GM12878 (cell line): ENCODE measurements around the gene RPL31. TPM values are rescaled to one million over a fixed set of nuclear protein-coding genes. Genes with fewer than 3 reads are reported as not detected.

Experiments used
- ATAC-seq: fragments of 200-7000 bp; cut with Tn5 transposase; 3 replicates; pipeline ENCODE4 v1.9.1; 2020; ENCODE audit warnings: mild to moderate bottlenecking, moderate library complexity
- BruUV-seq: library from RNA; stranded (reverse); fragments of 400-500 nt; replicated peaks from 2 replicates; lab custom pipeline; 2021; lab: Mats Ljungman, UMichigan
- CTCF ChIA-PET: fragments of 300-600 bp; sonication (Branson Sonifier 250); formaldehyde crosslinking; extraction: SDS; loops from one replicate; lab custom pipeline; 2021; ENCODE audit warnings: inconsistent platforms; lab: Yijun Ruan, JAX
- POLR2A ChIA-PET: fragments of 350-600 bp; formaldehyde crosslinking; extraction: SDS; loops from one replicate; lab custom pipeline; 2021; ENCODE audit warnings: inconsistent platforms; lab: Charles Lee
- RAD21 ChIA-PET: fragments of 300-600 bp; sonication (Branson Sonifier 250); formaldehyde crosslinking; loops from one replicate; lab custom pipeline; 2023; ENCODE audit warnings: antibody characterized with exemption; ENCODE audit not compliant: unreplicated experiment; lab: Charles Lee
- SMC1A ChIA-PET: fragments of 300-600 bp; sonication (Branson Sonifier 250); formaldehyde crosslinking; loops from one replicate; lab custom pipeline; 2023; ENCODE audit not compliant: unreplicated experiment, uncharacterized antibody; lab: Charles Lee
- DNase-seq: peaks from one replicate; pipeline ENCODE4 v3.0.0-alpha.2; 2011; ENCODE audit warnings: low read depth, low spot score
- FAIRE-seq: peaks from 3 replicates; lab custom pipeline; 2011; peaks lifted over from hg19 to GRCh38; lab: Jason Lieb, UNC
- H2AFZ ChIP-seq: 2 replicates; pipeline ENCODE4 v1.6.0; 2011; ENCODE audit warnings: low read depth, low read length, control low read depth; ENCODE audit not compliant: control insufficient read depth
- H3K27ac ChIP-seq: 2 replicates; pipeline ENCODE4 v1.5.1; 2011; ENCODE audit warnings: control low read depth; ENCODE audit not compliant: control insufficient read depth, insufficient read depth
- H3K27me3 ChIP-seq, 2 experiments: replicated peaks in 1 of 2; 2 replicates each; pipeline versions ENCODE4 v1.6.0 to v1.6.1; 2011; ENCODE audit warnings: low read length in 1 of 2; ENCODE audit not compliant: control insufficient read depth in 2 of 2, insufficient read depth in 2 of 2
- H3K36me3 ChIP-seq, 2 experiments: 2 replicates each; pipeline ENCODE4 v1.5.1; 2011; ENCODE audit warnings: low read length in 1 of 2; ENCODE audit not compliant: control insufficient read depth in 2 of 2, insufficient read depth in 2 of 2
- H3K4me1 ChIP-seq: 2 replicates; pipeline ENCODE4 v1.6.1; 2011; ENCODE audit warnings: mild to moderate bottlenecking, low read length, moderate library complexity, mixed read lengths; ENCODE audit not compliant: control insufficient read depth, insufficient read depth
- H3K4me2 ChIP-seq: 2 replicates; pipeline ENCODE4 v1.6.0; 2011; ENCODE audit warnings: control low read depth; ENCODE audit not compliant: control insufficient read depth, insufficient read depth
- H3K4me3 ChIP-seq: fragments of 200-600 bp; sonication (generic); 2 replicates; pipeline ENCODE4 v1.5.1; 2016
- H3K79me2 ChIP-seq: 2 replicates; pipeline ENCODE4 v1.6.0; 2011; ENCODE audit warnings: low read length; ENCODE audit not compliant: control insufficient read depth, insufficient read depth
- H3K9ac ChIP-seq: 2 replicates; pipeline ENCODE4 v1.8.0; 2011; ENCODE audit warnings: low read length, control low read depth, mixed read lengths; ENCODE audit not compliant: control insufficient read depth, insufficient read depth
- H3K9me3 ChIP-seq: replicated peaks from 3 replicates; pipeline ENCODE4 v1.5.1; 2011; ENCODE audit warnings: mild to moderate bottlenecking, low read length; ENCODE audit not compliant: control insufficient read depth, insufficient read depth
- H4K20me1 ChIP-seq: 2 replicates; pipeline ENCODE4 v1.6.0; 2011; ENCODE audit not compliant: control insufficient read depth, insufficient read depth
- ATF3 ChIP-seq: IDR thresholded peaks from 2 replicates; pipeline ENCODE4 v1.6.1; 2011; ENCODE audit warnings: low read depth, mild to moderate bottlenecking, low read length, moderate library complexity, borderline replicate concordance; ENCODE audit errors: extremely low read depth
- BCLAF1 ChIP-seq: fragments of 450-650 bp; IDR thresholded peaks from 2 replicates; pipeline ENCODE4 v1.6.1; 2017; ENCODE audit warnings: antibody characterized with exemption, mild to moderate bottlenecking, moderate library complexity
- BHLHE40 ChIP-seq, 2 experiments: fragments of 450-650 bp in 1 of 2; IDR thresholded peaks; 2 replicates each; pipeline ENCODE4 v1.6.1; 2011 to 2017; ENCODE audit warnings: low read depth in 2 of 2, borderline replicate concordance in 1 of 2, improper control_type of control experiment in 1 of 2, low read length in 1 of 2, mild to moderate bottlenecking in 1 of 2
- HDAC2 ChIP-seq: fragments of 200-600 bp; sonication (generic); IDR thresholded peaks from 2 replicates; pipeline ENCODE4 v1.6.1; 2017
- SMARCA5 ChIP-seq: fragments of 450-650 bp; IDR thresholded peaks from 2 replicates; pipeline ENCODE4 v1.6.1; 2017; ENCODE audit warnings: mild to moderate bottlenecking
- WGBS: methylation state at CpG from one replicate; pipeline ENCODE4 v1.1.6; 2016; ENCODE audit warnings: low lambda C conversion rate; ENCODE audit not compliant: insufficient replicate concordance, insufficient coverage; ENCODE audit errors: missing lambda C conversion rate; 5-methylcytosine and 5-hydroxymethylcytosine counted together
- in situ Hi-C: fragments of 300-500 bp; cut with MboI; formaldehyde crosslinking; loops from 9 replicates; pipeline ENCODE4 v1.14.3; 2018; ENCODE audit warnings: mixed read lengths
- intact Hi-C: fragments of 100-400 bp; cut with micrococcal nuclease; formaldehyde crosslinking; loops from one replicate; pipeline ENCODE4 v1.14.2; 2022; ENCODE audit not compliant: unreplicated experiment
- polyA plus RNA-seq, 11 experiments: library from polyadenylated mRNA; depleted of rRNA in 4 of 11; unstranded in 6 of 11; stranded (reverse) in 5 of 11; fragments of >200 nt; fragmentation: Nextera tagmentation in 4 of 11; fragmentation: Illumina TruSeq in 1 of 11; extraction: Ambion mirVana in 4 of 11; extraction: Trizol in 1 of 11; gene quantifications; 1 replicate in 1 of 11; 2 replicates in 10 of 11; pipeline versions ENCODE4 v1.2.1 to v1.2.3, GENCODE V29; 2011 to 2016; ENCODE audit warnings: inconsistent platforms in 2 of 11, missing spikeins in 2 of 11, low read depth in 1 of 11
- total RNA-seq, 4 experiments: library from RNA; depleted of rRNA in 3 of 4; stranded (reverse); fragments of >200 nt in 3 of 4; fragmentation: Illumina TruSeq in 1 of 4; extraction: Trizol in 1 of 4; gene quantifications; 2 replicates each; pipeline versions ENCODE4 v1.2.1 to v1.2.3, GENCODE V29; 2013 to 2021

Gene RPL31
- total and polyA plus RNA-seq, 10 of the 15 experiments (the other 5 are each of a cell fraction or from before 2014, with no cell fraction given): 1,643 to 8,551 (median 2,208) TPM

- H3K4me3 ChIP-seq: no peak overlapping the region
- H4K20me1 ChIP-seq: no peaks in the 10 kb centered on the region
- intact Hi-C loops (no loop called here), in situ Hi-C loops (loop anchor here (10.0 kb wide), 1 partner anchor 397 kb away; no protein-coding TSS in a partner anchor)
- peak in 1 of 2 experiments; percentile 48; a peak in 1 of 4 replicates for TF ChIP-seq BHLHE40 (IDR thresholded peaks at IDR 0.05; ENCODE audit: borderline replicate concordance in 1 of 2, low read depth in 2 of 2, low read length in 1 of 2)
- no peak for TF ChIP-seq SMARCA5
- TF ChIP-seq, all 136 proteins: peak for 1
- Histone ChIP-seq H3K4me2 (no peak overlapping the region), H3K79me2 (no peaks in the 10 kb centered on the region), H3K4me1 (no peaks in the 10 kb centered on the region), H3K36me3 (no peaks in the 10 kb centered on the region), H3K27ac (no peak overlapping the region), H3K27me3 (no peaks in the 10 kb centered on the region), H3K9me3 (no peaks in the 10 kb centered on the region), H2AFZ (no peak overlapping the region; the same call in 1 of the 2 replicates), H3K9ac (no peak overlapping the region)
- ATAC-seq (no peak), DNase-seq (no peak), FAIRE-seq (no peak)
- BruUV-seq: no TSS peak
- CTCF ChIA-PET: no interaction called here
- WGBS: 38% methylated on average over 6 of the region's 6 CpGs
- SMC1A ChIA-PET: no interaction called here
- POLR2A ChIA-PET: no interaction called here
- RAD21 ChIA-PET: no interaction called here
Observed at GRCh38 chr2:100992262-100992661, 9.8 kb upstream of the RPL31 start.

GRCh38 chr2:100993294-100993693 is 8.8 kb upstream of the RPL31 start:
- DNase-seq (no peak), ATAC-seq (no peak), FAIRE-seq (no peak)
- intact Hi-C loops: no loop called here
- ChIA-PET SMC1A (interaction anchor here (0.6 kb wide), 1 partner anchor 423 kb away, joined by 3 read pairs; no protein-coding TSS in a partner anchor), POLR2A (no interaction called here), CTCF (no interaction called here), RAD21 (no interaction called here)
- H4K20me1 ChIP-seq: no peaks in the 10 kb centered on the region
- H3K4me2 ChIP-seq: no peak overlapping the region
- H2AFZ ChIP-seq: no peak overlapping the region
- no peaks in the 10 kb centered on the region for H3K36me3 ChIP-seq
- H3K27ac ChIP-seq: no peak overlapping the region
- no peaks in the 10 kb centered on the region for H3K79me2 ChIP-seq
- no peak overlapping the region for H3K9ac ChIP-seq
- no peak overlapping the region for H3K4me3 ChIP-seq
- no peaks in the 10 kb centered on the region for H3K9me3 ChIP-seq
- in situ Hi-C loops: loop anchor here (10.0 kb wide), 1 partner anchor 398 kb away; no protein-coding TSS in a partner anchor
- TF ChIP-seq ATF3: no peak
- TF ChIP-seq SMARCA5: no peak
- TF ChIP-seq HDAC2: no peak
- TF ChIP-seq BCLAF1: no peak
- H3K27me3 ChIP-seq: no peaks in the 10 kb centered on the region; a peak in 1 of 4 replicates
- BruUV-seq: no TSS peak
- H3K4me1 ChIP-seq: no peaks in the 10 kb centered on the region
- WGBS: 67% methylated on average over 17 of the region's 17 CpGs
